ENCODE data around the gene SMIM17. TPM values are rescaled to one million over a fixed set of nuclear protein-coding genes. Genes with fewer than 3 reads are reported as not detected.

SMIM17 gene
- total and polyA plus RNA-seq, 2 experiments from 2014 or later: 0.43 TPM; not detected in 1

DNA sequence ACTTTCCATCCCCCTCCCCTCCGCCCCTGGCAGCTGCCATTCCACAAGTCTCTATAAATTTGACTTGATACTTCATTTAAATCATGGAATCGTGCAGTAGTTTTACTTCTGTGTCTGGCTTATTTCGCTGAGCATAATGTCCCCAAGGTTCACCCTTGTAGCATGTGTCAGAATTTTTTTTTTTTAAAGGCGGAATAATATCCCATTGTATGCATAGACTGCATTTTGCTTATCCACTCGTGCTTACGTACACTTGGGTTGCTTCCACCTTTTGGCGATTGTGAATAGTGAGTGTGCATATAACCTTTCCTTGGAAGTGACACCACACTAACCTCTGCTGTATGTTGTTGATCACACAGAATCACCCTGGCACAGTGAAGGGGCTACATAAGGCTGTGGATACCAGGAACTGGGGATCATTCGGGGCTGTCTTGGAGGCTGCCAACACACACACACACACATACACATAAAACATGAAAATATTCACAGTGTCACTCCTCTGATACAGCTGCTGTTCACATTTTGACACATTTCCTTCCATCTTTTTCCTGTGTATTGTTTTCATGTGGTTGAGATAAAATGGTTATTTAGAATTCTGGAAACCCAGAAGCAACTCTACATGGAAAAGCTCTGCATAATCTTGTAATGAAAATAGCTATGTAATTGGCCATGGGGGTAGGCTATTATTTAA, 34.5 kb upstream of the SMIM17 start:
- H3K4me2 ChIP-seq (ENCODE audit: unreplicated experiment): no peak overlapping the region
- no peak overlapping the region for H3K9ac ChIP-seq
- DNase-seq: no peak
- H2AFZ ChIP-seq: no peak overlapping the region
- 89 to 92% methylated on average over 8 of the region's 8 CpGs for WGBS, 2 experiments (ENCODE audit: low coverage in 1 of 2, low lambda C conversion rate in 2 of 2, missing lambda C conversion rate in 2 of 2)
- H3F3A ChIP-seq (ENCODE audit: insufficient read depth): no peaks in the 10 kb centered on the region
- in situ Hi-C loops (cut with MboI): no loop called here
- H3K9me2 ChIP-seq (ENCODE audit: insufficient read depth): no peaks in the 10 kb centered on the region
- H3K27ac ChIP-seq: no peak overlapping the region
- H3K4me3 ChIP-seq: no peak overlapping the region
- H3K4me1 ChIP-seq (ENCODE audit: insufficient read depth): no peaks in the 10 kb centered on the region
- no peaks in the 10 kb centered on the region for H3K27me3 ChIP-seq (replicated peaks; ENCODE audit: insufficient read depth)
- peaks cover 7% of the 10 kb centered on the region; the same call in 1 of the 2 replicates for H3K36me3 ChIP-seq (ENCODE audit: low read depth)
- TF ChIP-seq EZH2 (IDR thresholded peaks at IDR 0.05; ENCODE audit: insufficient read depth, poor library complexity, severe bottlenecking) (no peak), EZH2phosphoT487 (IDR thresholded peaks at IDR 0.05; ENCODE audit: insufficient read depth, low read depth) (no peak)
- H4K20me1 ChIP-seq (ENCODE audit: insufficient read depth): no peaks in the 10 kb centered on the region
- H3K79me2 ChIP-seq (ENCODE audit: insufficient read depth): peaks cover 91% of the 10 kb centered on the region
- H3K9me3 ChIP-seq (ENCODE audit: low read depth): no peaks in the 10 kb centered on the region

DNA sequence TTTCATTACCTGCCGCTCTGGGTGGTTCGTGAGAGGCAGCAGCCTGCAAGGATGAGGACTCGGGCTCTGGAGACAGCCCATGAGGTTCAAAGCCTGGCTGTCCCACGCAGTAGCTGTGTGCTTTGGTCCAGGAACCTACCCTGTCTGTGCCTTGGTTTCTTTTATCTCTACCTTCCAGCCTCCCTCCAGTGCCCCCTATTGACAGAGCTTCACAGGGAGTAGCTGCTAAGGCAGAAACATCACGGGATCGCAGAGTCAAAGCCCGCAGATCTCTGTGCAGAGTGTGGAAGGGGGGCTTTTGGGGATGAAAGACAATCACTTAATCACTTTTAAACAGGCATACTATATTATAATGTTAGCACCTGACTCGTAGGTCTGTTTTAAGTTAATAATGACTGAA, 31.7 kb upstream of the SMIM17 start:
- DNase-seq: no peak
- H3K27ac ChIP-seq: no peak overlapping the region
- no peaks in the 10 kb centered on the region for H3K27me3 ChIP-seq (replicated peaks; ENCODE audit: insufficient read depth)
- H3K4me2 ChIP-seq (ENCODE audit: unreplicated experiment): no peak overlapping the region
- no peak overlapping the region for H3K9ac ChIP-seq
- H2AFZ ChIP-seq: no peak overlapping the region
- in situ Hi-C loops (cut with MboI): no loop called here
- H3F3A ChIP-seq (ENCODE audit: insufficient read depth): no peaks in the 10 kb centered on the region
- 46 to 51% methylated on average over 7 to 8 of the region's 8 CpGs for WGBS, 2 experiments (ENCODE audit: low coverage in 1 of 2, low lambda C conversion rate in 2 of 2, missing lambda C conversion rate in 2 of 2)
- H3K9me2 ChIP-seq (ENCODE audit: insufficient read depth): no peaks in the 10 kb centered on the region
- H3K36me3 ChIP-seq (ENCODE audit: low read depth): peaks cover 12% of the 10 kb centered on the region
- TF ChIP-seq EZH2phosphoT487 (IDR thresholded peaks at IDR 0.05; ENCODE audit: insufficient read depth, low read depth) (no peak), EZH2 (IDR thresholded peaks at IDR 0.05; ENCODE audit: insufficient read depth, poor library complexity, severe bottlenecking) (no peak)
- peaks cover 79% of the 10 kb centered on the region for H3K79me2 ChIP-seq (ENCODE audit: insufficient read depth)
- H3K4me1 ChIP-seq (ENCODE audit: insufficient read depth): no peaks in the 10 kb centered on the region
- no peaks in the 10 kb centered on the region for H3K9me3 ChIP-seq (ENCODE audit: low read depth)
- H3K4me3 ChIP-seq: no peak overlapping the region
- H4K20me1 ChIP-seq (ENCODE audit: insufficient read depth): no peaks in the 10 kb centered on the region

DNA sequence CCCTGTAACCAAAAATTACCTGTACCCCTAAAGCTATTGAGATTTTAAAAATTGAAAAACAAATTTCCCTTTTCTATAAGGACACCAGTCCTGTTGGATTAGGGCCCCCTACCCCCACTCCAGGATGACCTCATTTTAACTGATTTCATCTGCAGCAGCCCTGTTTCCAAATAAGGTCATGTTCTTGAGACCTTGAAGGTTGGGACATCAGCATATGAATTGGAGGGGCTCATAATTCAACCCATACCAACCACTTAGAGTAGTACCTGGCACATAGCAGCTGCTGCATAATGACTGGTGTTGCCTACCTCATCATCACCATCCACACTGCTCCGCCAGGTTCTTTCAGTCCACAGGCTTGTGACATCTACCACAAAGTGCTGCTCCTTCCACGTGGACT, 30.2 kb upstream of the SMIM17 start:
- Histone ChIP-seq H3K4me1 (ENCODE audit: insufficient read depth) (no peaks in the 10 kb centered on the region), H3K4me2 (ENCODE audit: unreplicated experiment) (no peak overlapping the region), H3K27me3 (replicated peaks; ENCODE audit: insufficient read depth) (no peaks in the 10 kb centered on the region), H4K20me1 (ENCODE audit: insufficient read depth) (no peaks in the 10 kb centered on the region), H3K9ac (no peak overlapping the region), H3K9me2 (ENCODE audit: insufficient read depth) (no peaks in the 10 kb centered on the region), H3K27ac (no peak overlapping the region), H3K9me3 (ENCODE audit: low read depth) (no peaks in the 10 kb centered on the region), H3K79me2 (ENCODE audit: insufficient read depth) (peaks cover 79% of the 10 kb centered on the region), H3K4me3 (no peak overlapping the region), H2AFZ (no peak overlapping the region), H3F3A (ENCODE audit: insufficient read depth) (no peaks in the 10 kb centered on the region), H3K36me3 (ENCODE audit: low read depth) (peaks cover 12% of the 10 kb centered on the region)
- in situ Hi-C loops (cut with MboI): no loop called here
- DNase-seq: no peak
- 52 to 64% methylated on average over 2 of the region's 2 CpGs for WGBS, 2 experiments (ENCODE audit: low coverage in 1 of 2, low lambda C conversion rate in 2 of 2, missing lambda C conversion rate in 2 of 2)
- no peak for TF ChIP-seq EZH2 (IDR thresholded peaks at IDR 0.05; ENCODE audit: insufficient read depth, poor library complexity, severe bottlenecking)
- TF ChIP-seq EZH2phosphoT487 (IDR thresholded peaks at IDR 0.05; ENCODE audit: insufficient read depth, low read depth): no peak

DNA sequence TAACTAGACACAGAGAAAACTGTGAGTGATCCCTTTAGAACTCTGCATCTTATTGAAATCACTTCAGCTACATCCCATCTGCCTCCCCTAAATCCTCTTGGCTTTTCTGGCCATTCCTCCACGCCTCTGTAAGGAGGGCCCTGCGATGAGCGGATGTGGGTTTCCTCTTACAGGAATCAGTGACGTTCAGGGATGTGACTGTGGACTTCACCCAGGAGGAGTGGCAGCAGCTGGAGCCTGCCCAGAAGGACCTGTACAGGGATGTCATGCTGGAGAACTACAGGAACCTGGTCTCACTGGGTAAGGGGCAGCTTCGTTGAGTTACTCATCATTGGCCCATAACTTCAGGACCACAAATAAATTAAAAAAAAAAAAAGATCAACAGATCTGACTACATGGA, 29.3 kb upstream of the SMIM17 start:
- no peak for TF ChIP-seq EZH2phosphoT487 (IDR thresholded peaks at IDR 0.05; ENCODE audit: insufficient read depth, low read depth)
- no peak for TF ChIP-seq EZH2 (IDR thresholded peaks at IDR 0.05; ENCODE audit: insufficient read depth, poor library complexity, severe bottlenecking)
- in situ Hi-C loops (cut with MboI): no loop called here
- 20 to 25% methylated on average over 5 of the region's 5 CpGs for WGBS, 2 experiments (ENCODE audit: low coverage in 1 of 2, low lambda C conversion rate in 2 of 2, missing lambda C conversion rate in 2 of 2)
- no peaks in the 10 kb centered on the region for H3K27me3 ChIP-seq (replicated peaks; ENCODE audit: insufficient read depth)
- no peak overlapping the region for H2AFZ ChIP-seq
- H3K79me2 ChIP-seq (ENCODE audit: insufficient read depth): peaks cover 77% of the 10 kb centered on the region
- DNase-seq: peak; percentile 18
- H3K9ac ChIP-seq: no peak overlapping the region
- no peak overlapping the region for H3K27ac ChIP-seq
- peaks cover 12% of the 10 kb centered on the region for H3K36me3 ChIP-seq (ENCODE audit: low read depth)
- no peaks in the 10 kb centered on the region for H3K9me2 ChIP-seq (ENCODE audit: insufficient read depth)
- H3K4me3 ChIP-seq: no peak overlapping the region
- H3K4me1 ChIP-seq (ENCODE audit: insufficient read depth): no peaks in the 10 kb centered on the region
- no peaks in the 10 kb centered on the region for H3F3A ChIP-seq (ENCODE audit: insufficient read depth)
- no peaks in the 10 kb centered on the region for H3K9me3 ChIP-seq (ENCODE audit: low read depth)
- no peak overlapping the region for H3K4me2 ChIP-seq (ENCODE audit: unreplicated experiment)
- no peaks in the 10 kb centered on the region for H4K20me1 ChIP-seq (ENCODE audit: insufficient read depth)

Measured in GM23248 (cell line).